K562 (cell line): ENCODE measurements around the gene CSF1. TPM values are rescaled to one million over a fixed set of nuclear protein-coding genes. Genes with fewer than 3 reads are reported as not detected.

Experiments used
- AFF1 ChIP-seq, 2 experiments: fragments of 450-650 bp; IDR thresholded peaks; 2 replicates each; pipeline ENCODE4 v1.6.1; 2018; ENCODE audit warnings: mild to moderate bottlenecking in 2 of 2, low read depth in 1 of 2; ENCODE audit not compliant: partially characterized antibody in 2 of 2
- ATF3 ChIP-seq, 2 experiments: fragments of 450-650 bp in 1 of 2; sonication (generic) in 1 of 2; formaldehyde crosslinking in 1 of 2; IDR thresholded peaks in 1 of 2; conservative IDR thresholded peaks in 1 of 2; 2 replicates each; pipeline versions ENCODE4 v1.6.1 to v1.8.1; 2016 to 2023; ENCODE audit warnings: mild to moderate bottlenecking in 2 of 2, moderate library complexity in 2 of 2, inconsistent platforms in 1 of 2, missing genetic modification reagents in 1 of 2
- ATF7 ChIP-seq: fragments of 450-650 bp; IDR thresholded peaks from 2 replicates; pipeline ENCODE4 v1.7.1; 2014; ENCODE audit warnings: mild to moderate bottlenecking, moderate library complexity
- BRD9 ChIP-seq: fragments of 450-650 bp; IDR thresholded peaks from 2 replicates; pipeline ENCODE4 v1.6.1; 2018; ENCODE audit warnings: low read depth; ENCODE audit not compliant: partially characterized antibody
- CCNT2 ChIP-seq: IDR thresholded peaks from 2 replicates; pipeline ENCODE4 v1.6.1; 2011; ENCODE audit warnings: borderline replicate concordance, low read depth, mild to moderate bottlenecking, moderate library complexity, mixed read lengths, low read length; ENCODE audit not compliant: insufficient read length; ENCODE audit errors: extremely low read depth
- CTBP1 ChIP-seq: fragments of 450-650 bp; IDR thresholded peaks from 2 replicates; pipeline ENCODE4 v1.6.1; 2016; ENCODE audit warnings: borderline replicate concordance
- E2F6 ChIP-seq, 2 experiments: IDR thresholded peaks; 2 replicates each; pipeline ENCODE4 v1.6.1; 2011; ENCODE audit warnings: borderline replicate concordance in 1 of 2, control low read depth in 1 of 2, low read depth in 1 of 2, low read length in 1 of 2, mild to moderate bottlenecking in 1 of 2, mixed read lengths in 1 of 2, moderate library complexity in 1 of 2; ENCODE audit not compliant: insufficient read depth in 1 of 2, insufficient read length in 1 of 2, poor library complexity in 1 of 2, severe bottlenecking in 1 of 2; ENCODE audit errors: extremely low read depth in 1 of 2
- ELF4 ChIP-seq: fragments of 450-650 bp; formaldehyde crosslinking; IDR thresholded peaks from 2 replicates; pipeline ENCODE4 v1.4.0; 2022; ENCODE audit warnings: missing genetic modification characterization
- EP300 ChIP-seq: IDR thresholded peaks from 2 replicates; pipeline ENCODE4 v1.6.1; 2012; ENCODE audit warnings: low read length, improper control_type of control experiment
- MAX ChIP-seq: sonication (generic); formaldehyde crosslinking; IDR thresholded peaks from 2 replicates; pipeline ENCODE4 v1.9.0; 2022; ENCODE audit warnings: mild to moderate bottlenecking, missing genetic modification reagents
- MLLT1 ChIP-seq, 2 experiments: fragments of 450-650 bp; IDR thresholded peaks; 2 replicates each; pipeline ENCODE4 v1.6.1; 2016
- NR4A1 ChIP-seq, 2 experiments: fragments of 250-450 bp in 1 of 2; fragments of 450-650 bp in 1 of 2; sonication (Bioruptor Pico) in 1 of 2; IDR thresholded peaks; 2 replicates each; pipeline versions ENCODE4 v1.4.0 to v1.6.1; 2016 to 2020; ENCODE audit warnings: mild to moderate bottlenecking in 2 of 2, missing compliant biosample characterization in 1 of 2, missing genetic modification characterization in 1 of 2, moderate library complexity in 1 of 2
- TRIM28 ChIP-seq: fragments of 450-650 bp; IDR thresholded peaks from 2 replicates; pipeline ENCODE4 v1.6.1; 2017
- ZBTB26 ChIP-seq: fragments of 450-650 bp; formaldehyde crosslinking; IDR thresholded peaks from 2 replicates; pipeline ENCODE4 v1.4.0; 2022; ENCODE audit warnings: missing genetic modification characterization
- ZNF311 ChIP-seq: fragments of 250-450 bp; sonication (Bioruptor Pico); IDR thresholded peaks from 2 replicates; pipeline ENCODE4 v1.4.0; 2020; ENCODE audit warnings: mild to moderate bottlenecking, moderate library complexity
- ZNF354B ChIP-seq: fragments of 250-450 bp; sonication (Bioruptor Pico); IDR thresholded peaks from 2 replicates; pipeline ENCODE4 v1.4.0; 2020
- ZNF583 ChIP-seq: fragments of 250-450 bp; sonication (Bioruptor Pico); IDR thresholded peaks from 2 replicates; pipeline ENCODE4 v1.4.0; 2020
- polyA plus RNA-seq, 8 experiments: library from polyadenylated mRNA; depleted of rRNA in 4 of 8; stranded (reverse) in 5 of 8; unstranded in 3 of 8; fragments of >200 nt; fragmentation: Nextera tagmentation in 2 of 8; fragmentation: Illumina TruSeq in 1 of 8; extraction: Ambion mirVana in 2 of 8; extraction: Trizol in 1 of 8; gene quantifications; 2 replicates each; pipeline versions ENCODE4 v1.2.1 to v1.2.3, GENCODE V29; 2011 to 2014; ENCODE audit warnings: inconsistent platforms in 1 of 8, missing spikeins in 1 of 8
- total RNA-seq, 7 experiments: library from RNA; depleted of rRNA in 6 of 7; stranded (reverse); fragments of >200 nt in 6 of 7; fragmentation: Illumina TruSeq in 2 of 7; extraction: Trizol in 2 of 7; gene quantifications; 2 replicates each; pipeline versions ENCODE4 v1.2.1 to v1.2.3, GENCODE V29; 2011 to 2021; ENCODE audit warnings: low replicate concordance in 1 of 7

Gene CSF1
- total and polyA plus RNA-seq, 9 of the 15 experiments (the other 6 are each of a cell fraction or from before 2014, with no cell fraction given) = 0.18 to 11.8 (median 2.8) TPM

- TF ChIP-seq ZNF354B (no peak), ZNF311 (CRISPR knock-in tag) (no peak), AFF1 (IDR thresholded peaks at IDR 0.05; ENCODE audit: low read depth in 1 of 2, partially characterized antibody in 2 of 2) (peak in 1 of 2 experiments; percentile 35), ATF3 (IDR thresholded peaks at IDR 0.05) (peak; percentile 84), ATF3 (CRISPR knock-in tag; conservative IDR thresholded peaks at IDR 0.05) (no peak), ELF4 (CRISPR knock-in tag) (peak; percentile 80), ZBTB26 (CRISPR knock-in tag) (no peak), ZNF583 (CRISPR knock-in tag) (peak; percentile 90), CCNT2 (peak; percentile 25), ATF7 (0 out of 2 replicates have a peak, but pooled peaks have one; percentile 58), EP300 (peak; percentile 92), NR4A1 (CRISPR knock-in tag; IDR thresholded peaks at IDR 0.05) (no peak), NR4A1 (tag; IDR thresholded peaks at IDR 0.05) (peak; percentile 86), MAX (peak; percentile 64), MLLT1 (IDR thresholded peaks at IDR 0.05) (peak in 1 of 2 experiments; percentile 61; a peak in 1 of 4 replicates), TRIM28 (0 out of 2 replicates have a peak, but pooled peaks have one; percentile 47), BRD9 (peak; percentile 75), CTBP1 (peak; percentile 87; the same call in 1 of the 2 replicates), E2F6 (IDR thresholded peaks at IDR 0.05; ENCODE audit: borderline replicate concordance in 1 of 2, extremely low read depth in 1 of 2, insufficient read depth in 1 of 2, insufficient read length in 1 of 2, low read depth in 1 of 2, low read length in 1 of 2, poor library complexity in 1 of 2, severe bottlenecking in 1 of 2) (peak in 1 of 2 experiments; percentile 67)
These were observed 68.9 kb downstream of the CSF1 start (continued) for GRCh38 chr1:109979489-109980091.
